ENCODE results near the gene ADGRA1. TPM values are rescaled to one million over a fixed set of nuclear protein-coding genes. Genes with fewer than 3 reads are reported as not detected.
A peak's percentile ranks its signal among the peaks of the same experiment; 100 is the strongest.

The ADGRA1 gene
- total RNA-seq, 2 donors from 2014 or later: 0.10 to 0.56 TPM

DNA sequence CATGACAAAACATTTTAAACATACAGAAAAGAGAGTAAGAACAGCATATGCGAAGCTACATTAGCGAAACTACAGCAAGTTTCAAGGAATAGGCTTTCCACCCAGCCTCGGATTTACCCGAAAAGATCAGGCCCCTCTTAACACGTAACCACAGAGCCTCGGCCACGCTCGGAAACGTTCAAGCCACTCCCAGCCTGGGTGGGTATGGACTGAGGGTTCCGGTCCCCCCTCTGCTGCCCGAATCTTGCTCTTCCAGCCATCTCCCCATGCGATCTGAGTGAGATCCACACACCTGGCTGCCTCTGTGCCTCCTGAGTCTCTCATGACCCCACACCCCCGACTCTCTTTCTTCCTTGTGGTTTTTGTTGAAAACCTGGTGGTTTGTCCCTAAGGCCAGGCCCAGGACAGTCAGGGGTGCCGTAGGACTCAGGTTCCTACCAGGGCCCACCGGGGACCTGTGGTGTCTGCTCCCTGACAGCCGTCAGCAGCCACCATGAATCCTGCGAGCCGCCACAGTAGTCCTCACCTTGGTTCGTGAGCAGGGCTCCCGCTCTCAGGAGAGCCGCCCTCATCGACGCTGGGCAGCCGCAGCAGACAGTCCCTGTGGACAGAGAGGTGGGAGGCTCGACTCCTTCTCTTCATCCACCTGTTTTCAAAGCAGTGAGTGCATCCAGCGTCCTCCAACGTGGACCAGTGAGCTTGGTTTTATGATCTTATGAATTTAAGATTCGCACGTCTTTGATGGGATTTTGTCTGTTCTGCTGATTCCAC is 90.8 kb downstream of the ADGRA1 start:
- intact Hi-C loops (cut with DNase I): loop anchor here in 1 of 2 donors (5.0 kb wide), 1 partner anchor 856 kb away; no protein-coding TSS in a partner anchor
- peak; percentile 69 for DNase-seq (ENCODE audit: low spot score)

DNA sequence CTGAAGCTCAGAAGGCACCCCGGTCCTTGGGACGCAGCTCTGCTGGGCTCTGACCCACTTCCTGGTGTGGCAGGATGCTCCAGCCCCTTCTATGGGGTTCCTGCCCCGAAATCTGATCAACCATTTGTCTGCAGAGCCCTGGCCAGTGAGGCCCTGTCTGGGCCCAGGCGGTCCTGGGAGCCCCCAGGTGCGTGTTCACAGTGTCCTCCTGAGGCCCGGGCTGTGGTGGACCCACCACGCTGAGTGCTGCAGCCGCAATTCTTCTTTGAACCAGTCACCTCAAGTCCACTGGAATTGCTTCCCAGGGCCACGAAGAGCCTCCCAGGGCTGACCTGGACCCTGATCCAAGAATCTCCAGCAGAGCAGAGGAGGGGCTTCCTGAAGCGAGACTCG is 91.4 kb downstream of the ADGRA1 start:
- intact Hi-C loops (cut with DNase I): loop anchor here in 1 of 2 donors (5.0 kb wide), 1 partner anchor 857 kb away; no protein-coding TSS in a partner anchor
- DNase-seq (ENCODE audit: low spot score): peak; percentile 40

DNA sequence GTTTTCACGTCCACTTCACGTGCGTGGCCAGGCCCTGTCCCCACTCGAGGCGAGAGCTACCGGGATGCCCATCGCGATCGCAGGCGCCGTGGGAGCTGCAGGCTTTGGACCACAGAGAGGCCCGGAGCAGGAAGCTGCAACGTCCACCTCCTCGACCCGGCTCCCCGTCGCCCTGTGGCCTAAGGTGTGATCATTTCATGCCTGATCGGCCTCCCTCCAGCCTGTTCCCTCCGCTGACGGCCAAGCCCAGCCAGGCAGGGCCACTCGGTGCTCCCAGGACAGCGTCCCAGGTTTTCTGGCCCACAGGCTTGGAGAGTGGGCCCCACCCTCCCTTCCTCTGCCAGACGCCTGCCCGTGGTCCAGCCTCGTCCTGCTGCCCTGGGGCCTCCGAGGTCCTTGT is 91.9 kb downstream of the ADGRA1 start:
- intact Hi-C loops (cut with DNase I): loop anchor here in 1 of 2 donors (5.0 kb wide), 1 partner anchor 857 kb away; no protein-coding TSS in a partner anchor
- DNase-seq (ENCODE audit: low spot score): peak; percentile 58

DNA sequence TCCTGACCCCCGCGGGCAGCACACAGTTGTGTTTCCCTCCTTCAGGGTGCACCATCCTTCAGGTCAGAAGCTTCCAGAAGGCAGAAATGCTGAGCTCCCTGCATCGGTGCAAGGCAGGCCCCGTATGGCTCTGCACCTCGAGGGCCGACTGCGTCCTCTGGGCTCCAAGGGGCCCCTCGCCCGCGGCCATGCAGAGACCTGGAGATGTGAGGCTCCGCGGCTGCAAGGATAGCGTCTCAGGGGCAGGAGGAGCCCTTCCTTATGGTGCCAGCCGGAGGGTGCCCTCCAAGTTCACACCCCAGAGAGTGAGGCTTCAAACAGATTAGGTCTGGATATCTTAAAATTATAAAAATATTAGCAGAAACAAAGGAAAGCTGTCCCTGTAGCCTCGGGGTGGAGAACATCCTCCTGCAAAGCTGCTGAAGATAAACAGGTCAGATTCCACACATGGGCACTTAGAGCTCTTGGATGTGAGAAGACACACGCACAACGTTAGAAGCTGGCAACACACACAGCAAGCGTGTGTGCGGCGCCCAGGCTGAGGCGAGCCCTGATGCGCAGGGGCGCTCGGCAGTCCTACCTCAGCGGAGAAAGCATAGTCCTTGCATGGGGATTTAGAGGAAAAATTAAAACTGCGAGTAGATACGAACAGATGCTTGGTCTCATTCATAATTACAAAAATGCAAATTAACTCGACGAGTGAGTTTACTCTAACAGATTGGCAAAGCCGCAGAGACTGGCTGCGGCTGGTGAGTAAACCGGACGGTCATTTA is 92.7 kb downstream of the ADGRA1 start:
- intact Hi-C loops (cut with DNase I): no loop called here
- peak; percentile 68 for DNase-seq (ENCODE audit: low spot score)

GRCh38 chr10:133180965-133181639 is 93.4 kb downstream of the ADGRA1 start:
- intact Hi-C loops (cut with DNase I): no loop called here
- no peak for DNase-seq (ENCODE audit: low spot score)

Other genes with a start within 250 kb of the ADGRA1 start
- under 1 TPM; 0.14 to 0.81 TPM for gene CFAP46, start 145.4 kb upstream of the ADGRA1 start, total RNA-seq
- gene KNDC1, start 72.3 kb downstream of the ADGRA1 start, total RNA-seq: under 1 TPM; 0.33 to 0.37 TPM
- not detected for gene UTF1, start 142.3 kb downstream of the ADGRA1 start, total RNA-seq
- 1 to 10 TPM; 2.6 to 3.5 TPM for gene VENTX, start 149.9 kb downstream of the ADGRA1 start, total RNA-seq
- 1 to 10 TPM; 7.0 to 9.0 TPM for gene ADAM8, start 188.9 kb downstream of the ADGRA1 start, total RNA-seq
- 10 to 100 TPM; 35.7 to 36.0 TPM for gene TUBGCP2, start 220.9 kb downstream of the ADGRA1 start, total RNA-seq
- 10 to 100 TPM; 27.4 to 30.7 TPM for gene ZNF511, start 221.0 kb downstream of the ADGRA1 start, total RNA-seq
- gene CALY, start 249.0 kb downstream of the ADGRA1 start, total RNA-seq: not detected

All from posterior vena cava (tissue), 2 donors.